ENCODE measurements around the gene RPL32. TPM values are rescaled to one million over a fixed set of nuclear protein-coding genes. Genes with fewer than 3 reads are reported as not detected.

The RPL32 gene
- total and polyA plus RNA-seq, 2 experiments from 2014 or later = 426 to 947 TPM

GRCh38 chr3:12829404-12829803 lies 12.0 kb downstream of the RPL32 start:
- no peaks in the 10 kb centered on the region for H4K20me1 ChIP-seq (ENCODE audit: insufficient read depth)
- H2AFZ ChIP-seq = no peak overlapping the region
- H3K4me1 ChIP-seq (ENCODE audit: insufficient read depth) = no peaks in the 10 kb centered on the region
- H3K9ac ChIP-seq = no peak overlapping the region
- peaks cover 28% of the 10 kb centered on the region for H3K36me3 ChIP-seq (ENCODE audit: low read depth)
- peaks cover 47% of the 10 kb centered on the region for H3F3A ChIP-seq (ENCODE audit: insufficient read depth)
- no peak for DNase-seq
- no peak overlapping the region for H3K27ac ChIP-seq
- H3K79me2 ChIP-seq (ENCODE audit: insufficient read depth) = no peaks in the 10 kb centered on the region
- in situ Hi-C loops (cut with MboI) = no loop called here
- no peaks in the 10 kb centered on the region for H3K9me2 ChIP-seq (ENCODE audit: insufficient read depth)
- 93 to 98% methylated on average over 4 of the region's 4 CpGs for WGBS, 2 experiments (ENCODE audit: low coverage in 1 of 2, low lambda C conversion rate in 2 of 2, missing lambda C conversion rate in 2 of 2)
- H3K27me3 ChIP-seq (replicated peaks; ENCODE audit: insufficient read depth) = no peaks in the 10 kb centered on the region
- H3K4me3 ChIP-seq = no peak overlapping the region
- no peak overlapping the region for H3K4me2 ChIP-seq (ENCODE audit: unreplicated experiment)
- H3K9me3 ChIP-seq (ENCODE audit: low read depth) = no peaks in the 10 kb centered on the region
- no peak for TF ChIP-seq EZH2phosphoT487 (IDR thresholded peaks at IDR 0.05; ENCODE audit: insufficient read depth, low read depth)
- no peak for TF ChIP-seq EZH2 (IDR thresholded peaks at IDR 0.05; ENCODE audit: insufficient read depth, poor library complexity, severe bottlenecking)

- Histone ChIP-seq H3K36me3 (ENCODE audit: low read depth) (peaks cover 22% of the 10 kb centered on the region), H3K9me2 (ENCODE audit: insufficient read depth) (no peaks in the 10 kb centered on the region), H3K4me3 (no peak overlapping the region), H3K79me2 (ENCODE audit: insufficient read depth) (no peaks in the 10 kb centered on the region), H3K4me1 (ENCODE audit: insufficient read depth) (no peaks in the 10 kb centered on the region), H3K9me3 (ENCODE audit: low read depth) (no peaks in the 10 kb centered on the region), H3K9ac (no peak overlapping the region), H4K20me1 (ENCODE audit: insufficient read depth) (no peaks in the 10 kb centered on the region), H2AFZ (no peak overlapping the region), H3K27me3 (replicated peaks; ENCODE audit: insufficient read depth) (no peaks in the 10 kb centered on the region), H3F3A (ENCODE audit: insufficient read depth) (peaks cover 40% of the 10 kb centered on the region), H3K4me2 (ENCODE audit: unreplicated experiment) (no peak overlapping the region), H3K27ac (no peak overlapping the region)
- TF ChIP-seq EZH2phosphoT487 (IDR thresholded peaks at IDR 0.05; ENCODE audit: insufficient read depth, low read depth) = no peak
- TF ChIP-seq EZH2 (IDR thresholded peaks at IDR 0.05; ENCODE audit: insufficient read depth, poor library complexity, severe bottlenecking) = no peak
- in situ Hi-C loops (cut with MboI) = no loop called here
- no peak for DNase-seq
- 82 to 83% methylated on average over 4 of the region's 4 CpGs for WGBS, 2 experiments (ENCODE audit: low coverage in 1 of 2, low lambda C conversion rate in 2 of 2, missing lambda C conversion rate in 2 of 2)
Measured at GRCh38 chr3:12828751-12829150, 12.6 kb downstream of the RPL32 start.

GRCh38 chr3:12825156-12825555 lies 16.2 kb downstream of the RPL32 start:
- peaks cover 5% of the 10 kb centered on the region for H3F3A ChIP-seq (ENCODE audit: insufficient read depth)

GRCh38 chr3:12824299-12824698 lies 17.1 kb downstream of the RPL32 start:
- DNase-seq = no peak
- no peak overlapping the region for H3K27ac ChIP-seq
- H4K20me1 ChIP-seq (ENCODE audit: insufficient read depth) = no peaks in the 10 kb centered on the region
- peaks cover 5% of the 10 kb centered on the region; the same call in 1 of the 2 replicates for H3F3A ChIP-seq (ENCODE audit: insufficient read depth)
- no peaks in the 10 kb centered on the region for H3K36me3 ChIP-seq (ENCODE audit: low read depth)
- H2AFZ ChIP-seq = no peak overlapping the region
- WGBS, 2 experiments (ENCODE audit: low coverage in 1 of 2, low lambda C conversion rate in 2 of 2, missing lambda C conversion rate in 2 of 2) = 91% methylated on average over 7 of the region's 7 CpGs
- H3K27me3 ChIP-seq (replicated peaks; ENCODE audit: insufficient read depth) = no peaks in the 10 kb centered on the region
- no peak for TF ChIP-seq EZH2phosphoT487 (IDR thresholded peaks at IDR 0.05; ENCODE audit: insufficient read depth, low read depth)
- no peak for TF ChIP-seq EZH2 (IDR thresholded peaks at IDR 0.05; ENCODE audit: insufficient read depth, poor library complexity, severe bottlenecking)
- H3K79me2 ChIP-seq (ENCODE audit: insufficient read depth) = no peaks in the 10 kb centered on the region
- no peak overlapping the region for H3K4me2 ChIP-seq (ENCODE audit: unreplicated experiment)
- H3K9me2 ChIP-seq (ENCODE audit: insufficient read depth) = no peaks in the 10 kb centered on the region
- H3K9ac ChIP-seq = no peak overlapping the region
- H3K4me3 ChIP-seq = no peak overlapping the region
- no peaks in the 10 kb centered on the region for H3K9me3 ChIP-seq (ENCODE audit: low read depth)
- H3K4me1 ChIP-seq (ENCODE audit: insufficient read depth) = no peaks in the 10 kb centered on the region
- in situ Hi-C loops (cut with MboI) = no loop called here

More at GRCh38 chr3:12825156-12825555, 16.2 kb downstream of the RPL32 start:
- Histone ChIP-seq H3K4me2 (ENCODE audit: unreplicated experiment) (no peak overlapping the region), H3K4me1 (ENCODE audit: insufficient read depth) (no peaks in the 10 kb centered on the region), H2AFZ (no peak overlapping the region), H3K27ac (no peak overlapping the region), H4K20me1 (ENCODE audit: insufficient read depth) (no peaks in the 10 kb centered on the region), H3K4me3 (no peak overlapping the region), H3K9me2 (ENCODE audit: insufficient read depth) (no peaks in the 10 kb centered on the region), H3K79me2 (ENCODE audit: insufficient read depth) (no peaks in the 10 kb centered on the region), H3K9ac (no peak overlapping the region), H3K36me3 (ENCODE audit: low read depth) (no peaks in the 10 kb centered on the region), H3K9me3 (ENCODE audit: low read depth) (no peaks in the 10 kb centered on the region), H3K27me3 (replicated peaks; ENCODE audit: insufficient read depth) (no peaks in the 10 kb centered on the region)
- DNase-seq = no peak
- TF ChIP-seq EZH2 (IDR thresholded peaks at IDR 0.05; ENCODE audit: insufficient read depth, poor library complexity, severe bottlenecking) (no peak), EZH2phosphoT487 (IDR thresholded peaks at IDR 0.05; ENCODE audit: insufficient read depth, low read depth) (no peak)
- in situ Hi-C loops (cut with MboI) = no loop called here
- 64 to 68% methylated on average over 8 of the region's 8 CpGs for WGBS, 2 experiments (ENCODE audit: low coverage in 1 of 2, low lambda C conversion rate in 2 of 2, missing lambda C conversion rate in 2 of 2)
